ENCODE data around the gene COL6A5. TPM values are rescaled to one million over a fixed set of nuclear protein-coding genes. Genes with fewer than 3 reads are reported as not detected.

The COL6A5 gene
- polyA plus RNA-seq, 2 of the 4 experiments (the other 2 are of a cell fraction): not detected

- no peaks in the 10 kb centered on the region for H3K4me1 ChIP-seq
- H3K4me2 ChIP-seq: no peak overlapping the region
- FAIRE-seq (no peak), DNase-seq (ENCODE audit: low read depth in 1 of 2, low spot score in 1 of 2) (no peak), ATAC-seq (no peak)
- 49% methylated on average over 2 of the region's 2 CpGs for WGBS (ENCODE audit: missing lambda C conversion rate)
- H3K4me3 ChIP-seq: no peak overlapping the region
- no peak overlapping the region for H3K27ac ChIP-seq
- H3K9me3 ChIP-seq: no peaks in the 10 kb centered on the region
- ChIA-PET POLR2A (no interaction called here), CTCF (interaction anchor here (1.3 kb wide), 1 partner anchor 9 kb away, joined by 3 read pairs; no protein-coding TSS in a partner anchor)
- TF ChIP-seq PHF8 (IDR thresholded peaks at IDR 0.05; ENCODE audit: borderline replicate concordance, low read depth) (no peak), PBX3 (IDR thresholded peaks at IDR 0.05) (no peak), USF2 (IDR thresholded peaks at IDR 0.05) (no peak), EP300 (IDR thresholded peaks at IDR 0.05) (no peak), ATOH8 (CRISPR knock-in tag; IDR thresholded peaks at IDR 0.05; ENCODE audit: low read depth) (no peak), GATA3 (IDR thresholded peaks at IDR 0.05; ENCODE audit: borderline replicate concordance) (no peak), CEBPB (IDR thresholded peaks at IDR 0.05) (no peak), JUN (IDR thresholded peaks at IDR 0.05) (no peak), MAX (IDR thresholded peaks at IDR 0.05) (no peak)
These were observed 46.8 kb downstream of the COL6A5 start for GRCh38 chr3:130392266-130392665.

- TF ChIP-seq BHLHE40 (IDR thresholded peaks at IDR 0.05; ENCODE audit: low read depth, low read length): no peak
- TF ChIP-seq CHD2 (IDR thresholded peaks at IDR 0.05; ENCODE audit: low read length, partially characterized antibody): no peak
- no peak for TF ChIP-seq SMC3 (IDR thresholded peaks at IDR 0.05)
- TF ChIP-seq REST (IDR thresholded peaks at IDR 0.05): no peak
- no peak for TF ChIP-seq CBX8 (IDR thresholded peaks at IDR 0.05)
- TF ChIP-seq PHF8 (IDR thresholded peaks at IDR 0.05; ENCODE audit: borderline replicate concordance, low read depth): no peak
- H3K4me2 ChIP-seq: no peak overlapping the region
- DNase-seq (ENCODE audit: low read depth in 1 of 2, low spot score in 1 of 2) (no peak), FAIRE-seq (no peak), ATAC-seq (no peak)
- H3K4me3 ChIP-seq: no peak overlapping the region
- no peak overlapping the region for H3K27ac ChIP-seq
- no peaks in the 10 kb centered on the region for H3K4me1 ChIP-seq
- POLR2A ChIA-PET: no interaction called here
- 44% methylated on average over 3 of the region's 3 CpGs for WGBS (ENCODE audit: missing lambda C conversion rate)
- H3K9me3 ChIP-seq: no peaks in the 10 kb centered on the region
- CTCF ChIA-PET: interaction anchor here (1.3 kb wide), 1 partner anchor 10 kb away, joined by 3 read pairs; no protein-coding TSS in a partner anchor
These were observed 48.1 kb downstream of the COL6A5 start for GRCh38 chr3:130393594-130393993.

- no peaks in the 10 kb centered on the region for H3K9me3 ChIP-seq
- POLR2A ChIA-PET: no interaction called here
- no peak overlapping the region for H3K4me3 ChIP-seq
- TF ChIP-seq ZSCAN20 (CRISPR knock-in tag; IDR thresholded peaks at IDR 0.05) (no peak), HDAC2 (IDR thresholded peaks at IDR 0.05) (no peak), CHD4 (IDR thresholded peaks at IDR 0.05; ENCODE audit: borderline replicate concordance) (no peak), ZFP36 (IDR thresholded peaks at IDR 0.05; ENCODE audit: borderline replicate concordance, partially characterized antibody) (no peak), HEYL (CRISPR knock-in tag; IDR thresholded peaks at IDR 0.05) (no peak), RFX5 (IDR thresholded peaks at IDR 0.05) (no peak), CBX8 (IDR thresholded peaks at IDR 0.05) (no peak), TFCP2L1 (CRISPR knock-in tag; IDR thresholded peaks at IDR 0.05) (no peak), ZC3H11A (IDR thresholded peaks at IDR 0.05) (no peak), SMC3 (IDR thresholded peaks at IDR 0.05) (no peak), ATOH8 (CRISPR knock-in tag; IDR thresholded peaks at IDR 0.05; ENCODE audit: low read depth) (no peak), MAX (IDR thresholded peaks at IDR 0.05) (no peak), EHF (CRISPR knock-in tag; IDR thresholded peaks at IDR 0.05) (no peak), PBX3 (IDR thresholded peaks at IDR 0.05) (no peak), ESRRA (IDR thresholded peaks at IDR 0.05; ENCODE audit: borderline replicate concordance, low read length) (no peak), KDM1A (IDR thresholded peaks at IDR 0.05; ENCODE audit: low read depth) (no peak), MAZ (IDR thresholded peaks at IDR 0.05; ENCODE audit: borderline replicate concordance, low read depth, low read length) (no peak)
- WGBS (ENCODE audit: missing lambda C conversion rate): 33% methylated on average over 2 of the region's 2 CpGs
- no peaks in the 10 kb centered on the region for H3K4me1 ChIP-seq
- H3K4me2 ChIP-seq: no peak overlapping the region
- CTCF ChIA-PET: no interaction called here
- no peak for DNase-seq (ENCODE audit: low read depth in 1 of 2, low spot score in 1 of 2)
- no peak for ATAC-seq
- FAIRE-seq: no peak
- no peak overlapping the region for H3K27ac ChIP-seq
These were observed 49.9 kb downstream of the COL6A5 start for GRCh38 chr3:130395331-130395730.

Data from A549 (cell line).